ENCODE results near the gene SLC35E3.

DNA sequence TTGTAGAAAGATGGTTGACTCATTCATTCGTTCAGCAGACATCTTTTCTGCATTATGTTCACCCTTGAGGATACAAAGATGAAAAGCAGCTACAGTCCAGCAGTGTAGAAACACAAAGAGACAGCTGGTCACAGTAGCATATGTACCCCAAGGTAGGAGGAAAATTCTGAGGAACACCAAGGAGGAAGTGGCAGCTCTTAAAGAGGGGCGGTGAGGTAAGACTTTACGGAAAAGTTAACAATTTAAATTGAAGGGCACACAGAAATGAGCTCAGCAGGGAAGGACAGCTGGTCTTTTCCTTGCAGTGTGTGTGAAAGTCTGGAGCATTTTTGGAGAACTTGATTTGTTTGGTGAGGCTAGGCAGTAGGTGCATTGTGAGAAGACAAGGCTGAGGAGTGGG lies 3.5 kb downstream of the SLC35E3 start:
- no peak for TF ChIP-seq L3MBTL2 (conservative IDR thresholded peaks at IDR 0.05)
- TF ChIP-seq ZNF384 (IDR thresholded peaks at IDR 0.05): no peak
- no peak for TF ChIP-seq NFRKB (IDR thresholded peaks at IDR 0.05)
- no peak for TF ChIP-seq BHLHE40 (IDR thresholded peaks at IDR 0.05; ENCODE audit: borderline replicate concordance)
- no peak for TF ChIP-seq SP1 (IDR thresholded peaks at IDR 0.05)
- no peak for TF ChIP-seq LEF1 (IDR thresholded peaks at IDR 0.05; ENCODE audit: borderline replicate concordance)
- no peak for TF ChIP-seq TARDBP (IDR thresholded peaks at IDR 0.05)
- no peak for TF ChIP-seq FOXM1 (IDR thresholded peaks at IDR 0.05; ENCODE audit: borderline replicate concordance)
- no peak for TF ChIP-seq HDGF (IDR thresholded peaks at IDR 0.05; ENCODE audit: borderline replicate concordance)
- no peak for TF ChIP-seq FOXA1 (IDR thresholded peaks at IDR 0.05)
- TF ChIP-seq, protein P1, sequence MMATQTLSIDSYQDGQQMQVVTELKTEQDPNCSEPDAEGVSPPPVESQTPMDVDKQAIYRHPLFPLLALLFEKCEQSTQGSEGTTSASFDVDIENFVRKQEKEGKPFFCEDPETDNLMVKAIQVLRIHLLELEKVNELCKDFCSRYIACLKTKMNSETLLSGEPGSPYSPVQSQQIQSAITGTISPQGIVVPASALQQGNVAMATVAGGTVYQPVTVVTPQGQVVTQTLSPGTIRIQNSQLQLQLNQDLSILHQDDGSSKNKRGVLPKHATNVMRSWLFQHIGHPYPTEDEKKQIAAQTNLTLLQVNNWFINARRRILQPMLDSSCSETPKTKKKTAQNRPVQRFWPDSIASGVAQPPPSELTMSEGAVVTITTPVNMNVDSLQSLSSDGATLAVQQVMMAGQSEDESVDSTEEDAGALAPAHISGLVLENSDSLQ (IDR thresholded peaks at IDR 0.05): no peak
- TF ChIP-seq ARNT (IDR thresholded peaks at IDR 0.05): no peak
- no peak for TF ChIP-seq FOXK2 (IDR thresholded peaks at IDR 0.05)

Data from HEK293T (cell line).